GM23338 (cell line): ENCODE data around the gene TBC1D17. TPM values are rescaled to one million over a fixed set of nuclear protein-coding genes. Genes with fewer than 3 reads are reported as not detected.
A peak's percentile ranks its signal among the peaks of the same experiment; 100 is the strongest.

ENCODE experiments used
- ATAC-seq: fragments of 200-7000 bp; cut with Tn5 transposase; 3 replicates; pipeline ENCODE4 v1.9.1; 2020
- DNase-seq: peaks from one replicate; pipeline ENCODE4 v3.0.0-alpha.2; 2015; ENCODE audit warnings: low spot score
- H2AFZ ChIP-seq: fragments of 200-600 bp; sonication (generic); 2 replicates; pipeline ENCODE4 v1.8.0; 2016; ENCODE audit warnings: antibody characterized with exemption, mild to moderate bottlenecking, moderate library complexity
- H3F3A ChIP-seq: fragments of 200-600 bp; sonication (generic); replicated peaks from 2 replicates; pipeline ENCODE4 v1.8.0; 2017; ENCODE audit warnings: antibody characterized with exemption, mixed run types, low read depth
- H3K27ac ChIP-seq: fragments of 200-600 bp; sonication (generic); 2 replicates; pipeline ENCODE4 v1.6.1; 2016; ENCODE audit warnings: low read depth
- H3K27me3 ChIP-seq: fragments of 200-600 bp; sonication (generic); 2 replicates; pipeline ENCODE4 v1.8.0; 2016; ENCODE audit warnings: mild to moderate bottlenecking, mixed run types, moderate library complexity; ENCODE audit not compliant: insufficient read depth
- H3K36me3 ChIP-seq: fragments of 200-600 bp; sonication (generic); 2 replicates; pipeline ENCODE4 v1.8.0; 2016; ENCODE audit warnings: mild to moderate bottlenecking; ENCODE audit not compliant: insufficient read depth
- H3K4me1 ChIP-seq: fragments of 200-600 bp; sonication (generic); 2 replicates; pipeline ENCODE4 v1.8.0; 2016; ENCODE audit warnings: mild to moderate bottlenecking, moderate library complexity; ENCODE audit not compliant: insufficient read depth
- H3K4me2 ChIP-seq: fragments of 200-600 bp; sonication (generic); 2 replicates; pipeline ENCODE4 v1.7.1; 2017; ENCODE audit warnings: mixed run types
- H3K4me3 ChIP-seq: fragments of 200-600 bp; sonication (generic); 2 replicates; pipeline ENCODE4 v1.6.1; 2016; ENCODE audit warnings: mixed run types
- H3K79me2 ChIP-seq: fragments of 200-600 bp; sonication (generic); replicated peaks from 2 replicates; pipeline ENCODE4 v1.8.0; 2017; ENCODE audit warnings: mild to moderate bottlenecking; ENCODE audit not compliant: insufficient read depth
- H3K9me2 ChIP-seq: fragments of 200-600 bp; sonication (generic); 2 replicates; pipeline ENCODE4 v1.8.0; 2017; ENCODE audit not compliant: insufficient read depth
- H4K20me1 ChIP-seq: fragments of 200-600 bp; sonication (generic); replicated peaks from 2 replicates; pipeline ENCODE4 v1.8.0; 2017; ENCODE audit warnings: mild to moderate bottlenecking; ENCODE audit not compliant: insufficient read depth
- H3K27ac Mint-ChIP-seq: 2 replicates; pipeline ENCODE4 v1.8.0; 2020; ENCODE audit warnings: inconsistent platforms, mild to moderate bottlenecking, moderate library complexity, mixed read lengths
- H3K27me3 Mint-ChIP-seq: 3 replicates; pipeline ENCODE4 v1.8.0; 2022; ENCODE audit warnings: low read depth, mild to moderate bottlenecking, moderate library complexity, mixed read lengths, inconsistent platforms; ENCODE audit not compliant: insufficient read depth, poor library complexity
- H3K36me3 Mint-ChIP-seq: 3 replicates; pipeline ENCODE4 v1.8.0; 2021; ENCODE audit warnings: low read depth, mild to moderate bottlenecking, inconsistent platforms, moderate library complexity, mixed read lengths
- H3K4me1 Mint-ChIP-seq: 3 replicates; pipeline ENCODE4 v1.8.0; 2020; ENCODE audit warnings: mild to moderate bottlenecking, inconsistent platforms, mixed read lengths
- H3K4me3 Mint-ChIP-seq: 3 replicates; pipeline ENCODE4 v1.8.0; 2021; ENCODE audit warnings: moderate library complexity, mild to moderate bottlenecking, inconsistent platforms, mixed read lengths
- H3K9me3 Mint-ChIP-seq: 3 replicates; pipeline ENCODE4 v1.8.0; 2020; ENCODE audit warnings: moderate library complexity, mild to moderate bottlenecking, inconsistent platforms, mixed read lengths
- CREB1 ChIP-seq: fragments of 250-450 bp; sonication (Bioruptor Pico); IDR thresholded peaks from 2 replicates; pipeline ENCODE4 v1.5.0; 2020; ENCODE audit warnings: low read depth, mild to moderate bottlenecking, moderate library complexity
- EZH2 ChIP-seq: fragments of 200-600 bp; sonication (generic); IDR thresholded peaks from one replicate; pipeline ENCODE4 v1.8.0; 2017; ENCODE audit warnings: antibody characterized with exemption, mild to moderate bottlenecking, low read depth; ENCODE audit not compliant: unreplicated experiment
- JUNB ChIP-seq: IDR thresholded peaks from one replicate; pipeline ENCODE4 v1.6.1; 2016; ENCODE audit warnings: antibody characterized with exemption; ENCODE audit not compliant: unreplicated experiment
- NANOG ChIP-seq: IDR thresholded peaks from 2 replicates; pipeline ENCODE4 v1.6.1; 2016; ENCODE audit warnings: antibody characterized with exemption, borderline replicate concordance
- POLR2AphosphoS5 ChIP-seq: IDR thresholded peaks from 2 replicates; pipeline ENCODE4 v1.6.1; 2016; ENCODE audit warnings: antibody characterized with exemption, low read depth
- ZNF331 ChIP-seq: fragments of 250-450 bp; sonication (Bioruptor Pico); IDR thresholded peaks from 2 replicates; pipeline ENCODE4 v1.5.0; 2020; ENCODE audit warnings: low read depth, mild to moderate bottlenecking, moderate library complexity
- polyA plus RNA-seq: library from polyadenylated mRNA; unstranded; fragments of >200 nt; fragmentation: Nextera tagmentation; extraction: Ambion mirVana; gene quantifications from 2 replicates; pipeline ENCODE4 v1.2.1, GENCODE V29; 2016
- total RNA-seq: library from RNA; depleted of rRNA; stranded (reverse); fragments of >200 nt; shearing (Covaris generic); gene quantifications from 2 replicates; pipeline ENCODE4 v1.2.3, GENCODE V29; 2014
- TF ChIP-seq, protein P1 (sequence below): IDR thresholded peaks from 2 replicates; pipeline ENCODE4 v1.6.1; 2016; ENCODE audit warnings: antibody characterized with exemption
- TF ChIP-seq, protein P2 (sequence below), 2 experiments: fragments of 200-600 bp in 1 of 2; sonication (generic) in 1 of 2; conservative IDR thresholded peaks; 2 replicates each; pipeline versions ENCODE4 v1.5.1 to v1.6.1; 2016 to 2017; ENCODE audit warnings: antibody characterized with exemption in 2 of 2, low read depth in 2 of 2, mild to moderate bottlenecking in 2 of 2, moderate library complexity in 1 of 2

TBC1D17 gene
- total and polyA plus RNA-seq, 2 experiments from 2014 or later, result 19.3 to 43.1 TPM

GRCh38 chr19:49859682-49860335 is 17.7 kb upstream of the TBC1D17 start:
- Histone ChIP-seq H4K20me1 (peaks cover 18% of the 10 kb centered on the region), H3K9me2 (no peaks in the 10 kb centered on the region), H2AFZ (no peak overlapping the region), H3K36me3 (peaks cover 14% of the 10 kb centered on the region), H3K4me3 (no peak overlapping the region), H3K27ac (no peak overlapping the region), H3K27me3 (no peaks in the 10 kb centered on the region), H3K4me1 (peaks cover under 1% of the 10 kb centered on the region; the same call in 1 of the 2 replicates), H3K4me2 (no peak overlapping the region), H3F3A (peaks cover 70% of the 10 kb centered on the region), H3K79me2 (peaks cover 7% of the 10 kb centered on the region)
- Mint-ChIP-seq H3K4me3 (no peak overlapping the region), H3K27me3 (peaks cover 53% of the 10 kb centered on the region), H3K9me3 (peaks cover 6% of the 10 kb centered on the region; the same call in 2 of the 3 replicates), H3K4me1 (peaks cover 16% of the 10 kb centered on the region), H3K36me3 (peaks cover 77% of the 10 kb centered on the region), H3K27ac (no peak overlapping the region)
- DNase-seq (no peak), ATAC-seq (no peak)
- 0 out of 2 replicates have a peak, but pooled peaks have one; percentile 51 for TF ChIP-seq POLR2AphosphoS5
- TF ChIP-seq, protein P1, sequence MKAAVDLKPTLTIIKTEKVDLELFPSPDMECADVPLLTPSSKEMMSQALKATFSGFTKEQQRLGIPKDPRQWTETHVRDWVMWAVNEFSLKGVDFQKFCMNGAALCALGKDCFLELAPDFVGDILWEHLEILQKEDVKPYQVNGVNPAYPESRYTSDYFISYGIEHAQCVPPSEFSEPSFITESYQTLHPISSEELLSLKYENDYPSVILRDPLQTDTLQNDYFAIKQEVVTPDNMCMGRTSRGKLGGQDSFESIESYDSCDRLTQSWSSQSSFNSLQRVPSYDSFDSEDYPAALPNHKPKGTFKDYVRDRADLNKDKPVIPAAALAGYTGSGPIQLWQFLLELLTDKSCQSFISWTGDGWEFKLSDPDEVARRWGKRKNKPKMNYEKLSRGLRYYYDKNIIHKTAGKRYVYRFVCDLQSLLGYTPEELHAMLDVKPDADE, result no peak

GRCh38 chr19:49860336-49861102 is 17.0 kb upstream of the TBC1D17 start:
- no peak overlapping the region for H3K4me3 Mint-ChIP-seq

GRCh38 chr19:49861107-49861506 is 16.4 kb upstream of the TBC1D17 start:
- Histone ChIP-seq H2AFZ (no peak overlapping the region), H3K9me2 (no peaks in the 10 kb centered on the region), H3K4me2 (no peak overlapping the region), H3K27me3 (no peaks in the 10 kb centered on the region), H3K4me1 (peaks cover 9% of the 10 kb centered on the region), H3K36me3 (peaks cover 15% of the 10 kb centered on the region), H3K79me2 (peaks cover 18% of the 10 kb centered on the region), H3F3A (peaks cover 69% of the 10 kb centered on the region), H4K20me1 (peaks cover 22% of the 10 kb centered on the region), H3K27ac (peak overlapping the region; percentile 83), H3K4me3 (no peak overlapping the region)
- Mint-ChIP-seq H3K36me3 (peaks cover 78% of the 10 kb centered on the region), H3K27ac (no peak overlapping the region; the same call in 1 of the 2 replicates), H3K9me3 (peaks cover 6% of the 10 kb centered on the region; the same call in 2 of the 3 replicates), H3K4me3 (no peak overlapping the region), H3K4me1 (peaks cover 29% of the 10 kb centered on the region), H3K27me3 (peaks cover 44% of the 10 kb centered on the region)
- DNase-seq (peak; percentile 64), ATAC-seq (peak; percentile 8)
- no peak for TF ChIP-seq EZH2
- TF ChIP-seq, protein P1, result no peak
- TF ChIP-seq ZNF331 (CRISPR knock-in tag), result no peak
- TF ChIP-seq, protein P2, sequence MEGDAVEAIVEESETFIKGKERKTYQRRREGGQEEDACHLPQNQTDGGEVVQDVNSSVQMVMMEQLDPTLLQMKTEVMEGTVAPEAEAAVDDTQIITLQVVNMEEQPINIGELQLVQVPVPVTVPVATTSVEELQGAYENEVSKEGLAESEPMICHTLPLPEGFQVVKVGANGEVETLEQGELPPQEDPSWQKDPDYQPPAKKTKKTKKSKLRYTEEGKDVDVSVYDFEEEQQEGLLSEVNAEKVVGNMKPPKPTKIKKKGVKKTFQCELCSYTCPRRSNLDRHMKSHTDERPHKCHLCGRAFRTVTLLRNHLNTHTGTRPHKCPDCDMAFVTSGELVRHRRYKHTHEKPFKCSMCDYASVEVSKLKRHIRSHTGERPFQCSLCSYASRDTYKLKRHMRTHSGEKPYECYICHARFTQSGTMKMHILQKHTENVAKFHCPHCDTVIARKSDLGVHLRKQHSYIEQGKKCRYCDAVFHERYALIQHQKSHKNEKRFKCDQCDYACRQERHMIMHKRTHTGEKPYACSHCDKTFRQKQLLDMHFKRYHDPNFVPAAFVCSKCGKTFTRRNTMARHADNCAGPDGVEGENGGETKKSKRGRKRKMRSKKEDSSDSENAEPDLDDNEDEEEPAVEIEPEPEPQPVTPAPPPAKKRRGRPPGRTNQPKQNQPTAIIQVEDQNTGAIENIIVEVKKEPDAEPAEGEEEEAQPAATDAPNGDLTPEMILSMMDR (conservative IDR thresholded peaks at IDR 0.05; ENCODE audit: low read depth in 2 of 2), result no peak
- no peak for TF ChIP-seq CREB1
- peak; percentile 37 for TF ChIP-seq POLR2AphosphoS5
- TF ChIP-seq NANOG, result no peak

More at GRCh38 chr19:49860336-49861102, 17.0 kb upstream of the TBC1D17 start:
- ATAC-seq (no peak), DNase-seq (no peak)
- Histone ChIP-seq H3K79me2 (peaks cover 12% of the 10 kb centered on the region), H4K20me1 (peaks cover 21% of the 10 kb centered on the region), H3K4me1 (peaks cover 3% of the 10 kb centered on the region; the same call in 1 of the 2 replicates), H3K27ac (peak overlapping the region; percentile 83), H3K27me3 (no peaks in the 10 kb centered on the region), H2AFZ (no peak overlapping the region), H3K9me2 (no peaks in the 10 kb centered on the region), H3F3A (peaks cover 66% of the 10 kb centered on the region), H3K4me3 (no peak overlapping the region), H3K4me2 (no peak overlapping the region), H3K36me3 (peaks cover 15% of the 10 kb centered on the region)
- no peak overlapping the region; the same call in 1 of the 2 replicates for H3K27ac Mint-ChIP-seq
- peaks cover 6% of the 10 kb centered on the region; the same call in 2 of the 3 replicates for H3K9me3 Mint-ChIP-seq
- peaks cover 78% of the 10 kb centered on the region for H3K36me3 Mint-ChIP-seq
- TF ChIP-seq JUNB (no peak), POLR2AphosphoS5 (peak; percentile 13)
- H3K27me3 Mint-ChIP-seq, result peaks cover 50% of the 10 kb centered on the region
- H3K4me1 Mint-ChIP-seq, result peaks cover 23% of the 10 kb centered on the region
